GM12878 (cell line): ENCODE measurements around the gene ANKIB1. TPM values are rescaled to one million over a fixed set of nuclear protein-coding genes. Genes with fewer than 3 reads are reported as not detected.

Experiments
- ATAC-seq: fragments of 200-7000 bp; cut with Tn5 transposase; 3 replicates; pipeline ENCODE4 v1.9.1; 2020; ENCODE audit warnings: mild to moderate bottlenecking, moderate library complexity
- BruUV-seq: library from RNA; stranded (reverse); fragments of 400-500 nt; replicated peaks from 2 replicates; lab custom pipeline; 2021; lab: Mats Ljungman, UMichigan
- CTCF ChIA-PET: fragments of 300-600 bp; sonication (Branson Sonifier 250); formaldehyde crosslinking; extraction: SDS; loops from one replicate; lab custom pipeline; 2021; ENCODE audit warnings: inconsistent platforms; lab: Yijun Ruan, JAX
- POLR2A ChIA-PET: fragments of 350-600 bp; formaldehyde crosslinking; extraction: SDS; loops from one replicate; lab custom pipeline; 2021; ENCODE audit warnings: inconsistent platforms; lab: Charles Lee
- RAD21 ChIA-PET: fragments of 300-600 bp; sonication (Branson Sonifier 250); formaldehyde crosslinking; loops from one replicate; lab custom pipeline; 2023; ENCODE audit warnings: antibody characterized with exemption; ENCODE audit not compliant: unreplicated experiment; lab: Charles Lee
- SMC1A ChIA-PET: fragments of 300-600 bp; sonication (Branson Sonifier 250); formaldehyde crosslinking; loops from one replicate; lab custom pipeline; 2023; ENCODE audit not compliant: unreplicated experiment, uncharacterized antibody; lab: Charles Lee
- DNase-seq: peaks from one replicate; pipeline ENCODE4 v3.0.0-alpha.2; 2011; ENCODE audit warnings: low read depth, low spot score
- FAIRE-seq: peaks from 3 replicates; lab custom pipeline; 2011; peaks lifted over from hg19 to GRCh38; lab: Jason Lieb, UNC
- H2AFZ ChIP-seq: 2 replicates; pipeline ENCODE4 v1.6.0; 2011; ENCODE audit warnings: low read depth, low read length, control low read depth; ENCODE audit not compliant: control insufficient read depth
- H3K27ac ChIP-seq: 2 replicates; pipeline ENCODE4 v1.5.1; 2011; ENCODE audit warnings: control low read depth; ENCODE audit not compliant: control insufficient read depth, insufficient read depth
- H3K27me3 ChIP-seq, 2 experiments: replicated peaks in 1 of 2; 2 replicates each; pipeline versions ENCODE4 v1.6.0 to v1.6.1; 2011; ENCODE audit warnings: low read length in 1 of 2; ENCODE audit not compliant: control insufficient read depth in 2 of 2, insufficient read depth in 2 of 2
- H3K36me3 ChIP-seq, 2 experiments: 2 replicates each; pipeline ENCODE4 v1.5.1; 2011; ENCODE audit warnings: low read length in 1 of 2; ENCODE audit not compliant: control insufficient read depth in 2 of 2, insufficient read depth in 2 of 2
- H3K4me1 ChIP-seq: 2 replicates; pipeline ENCODE4 v1.6.1; 2011; ENCODE audit warnings: mild to moderate bottlenecking, low read length, moderate library complexity, mixed read lengths; ENCODE audit not compliant: control insufficient read depth, insufficient read depth
- H3K4me2 ChIP-seq: 2 replicates; pipeline ENCODE4 v1.6.0; 2011; ENCODE audit warnings: control low read depth; ENCODE audit not compliant: control insufficient read depth, insufficient read depth
- H3K4me3 ChIP-seq: fragments of 200-600 bp; sonication (generic); 2 replicates; pipeline ENCODE4 v1.5.1; 2016
- H3K79me2 ChIP-seq: 2 replicates; pipeline ENCODE4 v1.6.0; 2011; ENCODE audit warnings: low read length; ENCODE audit not compliant: control insufficient read depth, insufficient read depth
- H3K9ac ChIP-seq: 2 replicates; pipeline ENCODE4 v1.8.0; 2011; ENCODE audit warnings: low read length, control low read depth, mixed read lengths; ENCODE audit not compliant: control insufficient read depth, insufficient read depth
- H3K9me3 ChIP-seq: replicated peaks from 3 replicates; pipeline ENCODE4 v1.5.1; 2011; ENCODE audit warnings: mild to moderate bottlenecking, low read length; ENCODE audit not compliant: control insufficient read depth, insufficient read depth
- H4K20me1 ChIP-seq: 2 replicates; pipeline ENCODE4 v1.6.0; 2011; ENCODE audit not compliant: control insufficient read depth, insufficient read depth
- BMI1 ChIP-seq: fragments of 450-650 bp; IDR thresholded peaks from 2 replicates; pipeline ENCODE4 v1.6.1; 2016; ENCODE audit warnings: mild to moderate bottlenecking, moderate library complexity, borderline replicate concordance
- CBFB ChIP-seq: IDR thresholded peaks from 2 replicates; pipeline ENCODE4 v1.6.1; 2016; ENCODE audit warnings: antibody characterized with exemption, low read depth
- CBX3 ChIP-seq: fragments of 200-600 bp; sonication (generic); IDR thresholded peaks from 2 replicates; pipeline ENCODE4 v1.6.1; 2016; ENCODE audit warnings: low read depth, borderline replicate concordance
- CHD2 ChIP-seq: IDR thresholded peaks from 2 replicates; pipeline ENCODE4 v1.6.1; 2011; ENCODE audit warnings: low read depth, low read length, improper control_type of control experiment, borderline replicate concordance
- CHD4 ChIP-seq: fragments of 200-600 bp; sonication (generic); IDR thresholded peaks from 2 replicates; pipeline ENCODE4 v1.6.1; 2016; ENCODE audit warnings: mild to moderate bottlenecking
- DPF2 ChIP-seq: fragments of 450-650 bp; IDR thresholded peaks from 2 replicates; pipeline ENCODE4 v1.6.1; 2017; ENCODE audit warnings: mild to moderate bottlenecking
- EGR1 ChIP-seq, 2 experiments: IDR thresholded peaks; 1 replicate in 1 of 2; 2 replicates in 1 of 2; pipeline ENCODE4 v1.6.1; 2011 to 2012; ENCODE audit warnings: low read depth in 2 of 2, low read length in 2 of 2, borderline replicate concordance in 1 of 2, mild to moderate bottlenecking in 1 of 2, moderate library complexity in 1 of 2
- ESRRA ChIP-seq: IDR thresholded peaks from 2 replicates; pipeline ENCODE4 v1.6.1; 2012; ENCODE audit warnings: mild to moderate bottlenecking, low read length, improper control_type of control experiment
- GABPA ChIP-seq: IDR thresholded peaks from 2 replicates; pipeline ENCODE4 v1.6.1; 2014; ENCODE audit warnings: antibody characterized with exemption, low read depth, mild to moderate bottlenecking, inconsistent platforms
- HCFC1 ChIP-seq: fragments of 150-350 bp; IDR thresholded peaks from 2 replicates; pipeline ENCODE4 v1.6.1; 2014; ENCODE audit warnings: low read length
- KDM1A ChIP-seq: fragments of 200-600 bp; sonication (generic); IDR thresholded peaks from 2 replicates; pipeline ENCODE4 v1.6.1; 2016; ENCODE audit warnings: borderline replicate concordance
- MEF2B ChIP-seq: fragments of 450-650 bp; IDR thresholded peaks from 2 replicates; pipeline ENCODE4 v1.6.1; 2018; ENCODE audit warnings: mild to moderate bottlenecking, moderate library complexity; ENCODE audit not compliant: partially characterized antibody, poor library complexity, severe bottlenecking
- MTA3 ChIP-seq: IDR thresholded peaks from 2 replicates; pipeline ENCODE4 v1.6.1; 2012; ENCODE audit warnings: low read length, inconsistent platforms, borderline replicate concordance
- NFYA ChIP-seq: IDR thresholded peaks from 2 replicates; pipeline ENCODE4 v1.6.1; 2011; ENCODE audit warnings: low read depth, mild to moderate bottlenecking, low read length, improper control_type of control experiment, borderline replicate concordance
- RCOR1 ChIP-seq: conservative IDR thresholded peaks from 2 replicates; pipeline ENCODE4 v1.6.1; 2012; ENCODE audit warnings: low read depth, low read length, improper control_type of control experiment
- RFX5 ChIP-seq: IDR thresholded peaks from 2 replicates; pipeline ENCODE4 v1.6.1; 2011; ENCODE audit warnings: low read depth, low read length, improper control_type of control experiment
- SMAD5 ChIP-seq: IDR thresholded peaks from 2 replicates; pipeline ENCODE4 v1.6.1; 2016; ENCODE audit warnings: antibody characterized with exemption, low read depth
- SUPT20H ChIP-seq: IDR thresholded peaks from 2 replicates; pipeline ENCODE4 v1.6.1; 2011; ENCODE audit warnings: low read depth, mild to moderate bottlenecking, low read length, moderate library complexity, borderline replicate concordance; ENCODE audit not compliant: control insufficient read depth
- TBL1XR1 ChIP-seq: IDR thresholded peaks from 2 replicates; pipeline ENCODE4 v1.6.1; 2012; ENCODE audit warnings: low read depth, low read length, improper control_type of control experiment
- YBX1 ChIP-seq: fragments of 450-650 bp; IDR thresholded peaks from 2 replicates; pipeline ENCODE4 v1.6.1; 2016; ENCODE audit warnings: antibody characterized with exemption
- ZNF217 ChIP-seq: fragments of 450-650 bp; IDR thresholded peaks from 2 replicates; pipeline ENCODE4 v1.6.1; 2017; ENCODE audit warnings: antibody characterized with exemption, mild to moderate bottlenecking
- WGBS: methylation state at CpG from one replicate; pipeline ENCODE4 v1.1.6; 2016; ENCODE audit warnings: low lambda C conversion rate; ENCODE audit not compliant: insufficient replicate concordance, insufficient coverage; ENCODE audit errors: missing lambda C conversion rate; 5-methylcytosine and 5-hydroxymethylcytosine counted together
- in situ Hi-C: fragments of 300-500 bp; cut with MboI; formaldehyde crosslinking; loops from 9 replicates; pipeline ENCODE4 v1.14.3; 2018; ENCODE audit warnings: mixed read lengths
- intact Hi-C: fragments of 100-400 bp; cut with micrococcal nuclease; formaldehyde crosslinking; loops from one replicate; pipeline ENCODE4 v1.14.2; 2022; ENCODE audit not compliant: unreplicated experiment
- polyA plus RNA-seq, 11 experiments: library from polyadenylated mRNA; depleted of rRNA in 4 of 11; unstranded in 6 of 11; stranded (reverse) in 5 of 11; fragments of >200 nt; fragmentation: Nextera tagmentation in 4 of 11; fragmentation: Illumina TruSeq in 1 of 11; extraction: Ambion mirVana in 4 of 11; extraction: Trizol in 1 of 11; gene quantifications; 1 replicate in 1 of 11; 2 replicates in 10 of 11; pipeline versions ENCODE4 v1.2.1 to v1.2.3, GENCODE V29; 2011 to 2016; ENCODE audit warnings: inconsistent platforms in 2 of 11, missing spikeins in 2 of 11, low read depth in 1 of 11
- total RNA-seq, 4 experiments: library from RNA; depleted of rRNA in 3 of 4; stranded (reverse); fragments of >200 nt in 3 of 4; fragmentation: Illumina TruSeq in 1 of 4; extraction: Trizol in 1 of 4; gene quantifications; 2 replicates each; pipeline versions ENCODE4 v1.2.1 to v1.2.3, GENCODE V29; 2013 to 2021
- TF ChIP-seq, protein P1 (sequence below): IDR thresholded peaks from 2 replicates; pipeline ENCODE4 v1.6.1; 2012; ENCODE audit warnings: improper control_type of control experiment, low read depth, low read length; ENCODE audit not compliant: insufficient replicate concordance

Gene ANKIB1
- total and polyA plus RNA-seq, 10 of the 15 experiments (the other 5 are each of a cell fraction or from before 2014, with no cell fraction given) = 9.0 to 54.0 (median 21.9) TPM

DNA sequence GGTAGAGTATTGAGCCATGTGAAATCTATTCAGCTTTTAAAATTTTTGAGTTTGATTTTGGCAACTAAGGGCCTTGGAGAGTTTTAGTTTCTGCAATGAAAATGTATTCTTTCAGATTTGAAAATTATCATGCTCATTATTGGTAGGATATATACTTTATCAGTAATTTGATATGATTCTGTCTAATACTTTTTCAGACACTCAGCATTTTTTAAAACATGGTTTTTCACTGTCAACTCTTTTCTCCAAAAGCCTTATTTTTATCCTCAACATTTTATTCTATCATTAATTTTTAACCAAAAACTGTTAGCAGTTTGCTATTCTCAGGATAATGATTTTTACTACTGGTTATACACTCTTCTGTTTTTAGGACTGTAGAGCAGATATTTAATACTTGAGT, 4.8 kb downstream of the ANKIB1 start (continued):
- TF ChIP-seq, protein P1, sequence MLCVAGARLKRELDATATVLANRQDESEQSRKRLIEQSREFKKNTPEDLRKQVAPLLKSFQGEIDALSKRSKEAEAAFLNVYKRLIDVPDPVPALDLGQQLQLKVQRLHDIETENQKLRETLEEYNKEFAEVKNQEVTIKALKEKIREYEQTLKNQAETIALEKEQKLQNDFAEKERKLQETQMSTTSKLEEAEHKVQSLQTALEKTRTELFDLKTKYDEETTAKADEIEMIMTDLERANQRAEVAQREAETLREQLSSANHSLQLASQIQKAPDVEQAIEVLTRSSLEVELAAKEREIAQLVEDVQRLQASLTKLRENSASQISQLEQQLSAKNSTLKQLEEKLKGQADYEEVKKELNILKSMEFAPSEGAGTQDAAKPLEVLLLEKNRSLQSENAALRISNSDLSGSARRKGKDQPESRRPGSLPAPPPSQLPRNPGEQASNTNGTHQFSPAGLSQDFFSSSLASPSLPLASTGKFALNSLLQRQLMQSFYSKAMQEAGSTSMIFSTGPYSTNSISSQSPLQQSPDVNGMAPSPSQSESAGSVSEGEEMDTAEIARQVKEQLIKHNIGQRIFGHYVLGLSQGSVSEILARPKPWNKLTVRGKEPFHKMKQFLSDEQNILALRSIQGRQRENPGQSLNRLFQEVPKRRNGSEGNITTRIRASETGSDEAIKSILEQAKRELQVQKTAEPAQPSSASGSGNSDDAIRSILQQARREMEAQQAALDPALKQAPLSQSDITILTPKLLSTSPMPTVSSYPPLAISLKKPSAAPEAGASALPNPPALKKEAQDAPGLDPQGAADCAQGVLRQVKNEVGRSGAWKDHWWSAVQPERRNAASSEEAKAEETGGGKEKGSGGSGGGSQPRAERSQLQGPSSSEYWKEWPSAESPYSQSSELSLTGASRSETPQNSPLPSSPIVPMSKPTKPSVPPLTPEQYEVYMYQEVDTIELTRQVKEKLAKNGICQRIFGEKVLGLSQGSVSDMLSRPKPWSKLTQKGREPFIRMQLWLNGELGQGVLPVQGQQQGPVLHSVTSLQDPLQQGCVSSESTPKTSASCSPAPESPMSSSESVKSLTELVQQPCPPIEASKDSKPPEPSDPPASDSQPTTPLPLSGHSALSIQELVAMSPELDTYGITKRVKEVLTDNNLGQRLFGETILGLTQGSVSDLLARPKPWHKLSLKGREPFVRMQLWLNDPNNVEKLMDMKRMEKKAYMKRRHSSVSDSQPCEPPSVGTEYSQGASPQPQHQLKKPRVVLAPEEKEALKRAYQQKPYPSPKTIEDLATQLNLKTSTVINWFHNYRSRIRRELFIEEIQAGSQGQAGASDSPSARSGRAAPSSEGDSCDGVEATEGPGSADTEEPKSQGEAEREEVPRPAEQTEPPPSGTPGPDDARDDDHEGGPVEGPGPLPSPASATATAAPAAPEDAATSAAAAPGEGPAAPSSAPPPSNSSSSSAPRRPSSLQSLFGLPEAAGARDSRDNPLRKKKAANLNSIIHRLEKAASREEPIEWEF = no peak
- TF ChIP-seq CHD2 (no peak), CBX3 (no peak), SMAD5 (no peak), NFYA (no peak), BMI1 (no peak), DPF2 (no peak)

DNA sequence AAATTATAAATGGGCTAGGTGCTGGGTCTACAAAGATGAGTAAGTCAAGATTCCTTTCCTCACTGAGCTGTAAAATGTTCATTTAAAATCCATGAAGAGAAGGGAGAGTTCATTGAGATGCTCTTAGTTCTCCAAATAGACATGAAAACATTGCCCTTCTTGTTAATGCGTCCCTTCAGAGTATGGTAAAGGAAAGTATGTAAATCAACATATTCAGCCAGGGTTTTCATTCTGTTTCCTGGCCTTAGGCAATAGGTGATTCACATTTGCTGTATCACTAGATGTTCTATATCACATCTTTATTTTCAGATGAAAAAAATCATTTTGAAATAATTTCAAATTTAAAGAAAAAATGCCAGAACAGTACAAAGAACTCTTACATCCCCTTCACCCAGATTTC, 5.4 kb downstream of the ANKIB1 start:
- Histone ChIP-seq H3K4me3 (peak overlapping the region; percentile 14; the same call in 1 of the 2 replicates), H4K20me1 (no peaks in the 10 kb centered on the region), H3K9ac (no peak overlapping the region), H3K4me1 (no peaks in the 10 kb centered on the region), H2AFZ (no peak overlapping the region), H3K27ac (no peak overlapping the region), H3K27me3 (no peaks in the 10 kb centered on the region), H3K4me2 (peak overlapping the region; percentile 36; the same call in 1 of the 2 replicates), H3K36me3 (0 out of 4 replicates have a peak, but pooled peaks cover 0 to 8% of the 10 kb centered on the region in 2 experiments), H3K79me2 (peaks cover 85% of the 10 kb centered on the region), H3K9me3 (peaks cover 7% of the 10 kb centered on the region; the same call in 2 of the 3 replicates)
- FAIRE-seq (no peak), ATAC-seq (no peak), DNase-seq (no peak)
- in situ Hi-C loops (no loop called here), intact Hi-C loops (no loop called here)
- ChIA-PET SMC1A (no interaction called here), CTCF (no interaction called here), RAD21 (interaction anchor here (0.6 kb wide), 1 partner anchor 35 kb away, joined by 3 read pairs; no protein-coding TSS in a partner anchor), POLR2A (no interaction called here)
- 0% methylated on average over 1 of the region's 1 CpG for WGBS
- BruUV-seq = no TSS peak
- no peak for TF ChIP-seq SUPT20H
- TF ChIP-seq KDM1A = no peak
- TF ChIP-seq HCFC1 = no peak
- no peak for TF ChIP-seq ESRRA
- no peak for TF ChIP-seq MEF2B
- TF ChIP-seq TBL1XR1 = no peak
- no peak for TF ChIP-seq YBX1
- TF ChIP-seq EGR1 (IDR thresholded peaks at IDR 0.05; ENCODE audit: borderline replicate concordance in 1 of 2, low read depth in 2 of 2, low read length in 2 of 2) = no peak
- no peak for TF ChIP-seq CHD4
- TF ChIP-seq GABPA = no peak
- no peak for TF ChIP-seq RFX5
- no peak for TF ChIP-seq RCOR1
- no peak for TF ChIP-seq CBFB
- no peak for TF ChIP-seq ZNF217
- no peak for TF ChIP-seq MTA3
- TF ChIP-seq, all 136 proteins: peak for 0
